GM12878 (cell line): Measurements from ENCODE around the gene AHNAK2. TPM values are rescaled to one million over a fixed set of nuclear protein-coding genes. Genes with fewer than 3 reads are reported as not detected.

Experiments used
- ATAC-seq: fragments of 200-7000 bp; cut with Tn5 transposase; 3 replicates; pipeline ENCODE4 v1.9.1; 2020; ENCODE audit warnings: mild to moderate bottlenecking, moderate library complexity
- BruUV-seq: library from RNA; stranded (reverse); fragments of 400-500 nt; replicated peaks from 2 replicates; lab custom pipeline; 2021; lab: Mats Ljungman, UMichigan
- CTCF ChIA-PET: fragments of 300-600 bp; sonication (Branson Sonifier 250); formaldehyde crosslinking; extraction: SDS; loops from one replicate; lab custom pipeline; 2021; ENCODE audit warnings: inconsistent platforms; lab: Yijun Ruan, JAX
- POLR2A ChIA-PET: fragments of 350-600 bp; formaldehyde crosslinking; extraction: SDS; loops from one replicate; lab custom pipeline; 2021; ENCODE audit warnings: inconsistent platforms; lab: Charles Lee
- RAD21 ChIA-PET: fragments of 300-600 bp; sonication (Branson Sonifier 250); formaldehyde crosslinking; loops from one replicate; lab custom pipeline; 2023; ENCODE audit warnings: antibody characterized with exemption; ENCODE audit not compliant: unreplicated experiment; lab: Charles Lee
- SMC1A ChIA-PET: fragments of 300-600 bp; sonication (Branson Sonifier 250); formaldehyde crosslinking; loops from one replicate; lab custom pipeline; 2023; ENCODE audit not compliant: unreplicated experiment, uncharacterized antibody; lab: Charles Lee
- DNase-seq: peaks from one replicate; pipeline ENCODE4 v3.0.0-alpha.2; 2011; ENCODE audit warnings: low read depth, low spot score
- FAIRE-seq: peaks from 3 replicates; lab custom pipeline; 2011; peaks lifted over from hg19 to GRCh38; lab: Jason Lieb, UNC
- H2AFZ ChIP-seq: 2 replicates; pipeline ENCODE4 v1.6.0; 2011; ENCODE audit warnings: low read depth, low read length, control low read depth; ENCODE audit not compliant: control insufficient read depth
- H3K27ac ChIP-seq: 2 replicates; pipeline ENCODE4 v1.5.1; 2011; ENCODE audit warnings: control low read depth; ENCODE audit not compliant: control insufficient read depth, insufficient read depth
- H3K27me3 ChIP-seq, 2 experiments: replicated peaks in 1 of 2; 2 replicates each; pipeline versions ENCODE4 v1.6.0 to v1.6.1; 2011; ENCODE audit warnings: low read length in 1 of 2; ENCODE audit not compliant: control insufficient read depth in 2 of 2, insufficient read depth in 2 of 2
- H3K36me3 ChIP-seq, 2 experiments: 2 replicates each; pipeline ENCODE4 v1.5.1; 2011; ENCODE audit warnings: low read length in 1 of 2; ENCODE audit not compliant: control insufficient read depth in 2 of 2, insufficient read depth in 2 of 2
- H3K4me1 ChIP-seq: 2 replicates; pipeline ENCODE4 v1.6.1; 2011; ENCODE audit warnings: mild to moderate bottlenecking, low read length, moderate library complexity, mixed read lengths; ENCODE audit not compliant: control insufficient read depth, insufficient read depth
- H3K4me2 ChIP-seq: 2 replicates; pipeline ENCODE4 v1.6.0; 2011; ENCODE audit warnings: control low read depth; ENCODE audit not compliant: control insufficient read depth, insufficient read depth
- H3K4me3 ChIP-seq: fragments of 200-600 bp; sonication (generic); 2 replicates; pipeline ENCODE4 v1.5.1; 2016
- H3K79me2 ChIP-seq: 2 replicates; pipeline ENCODE4 v1.6.0; 2011; ENCODE audit warnings: low read length; ENCODE audit not compliant: control insufficient read depth, insufficient read depth
- H3K9ac ChIP-seq: 2 replicates; pipeline ENCODE4 v1.8.0; 2011; ENCODE audit warnings: low read length, control low read depth, mixed read lengths; ENCODE audit not compliant: control insufficient read depth, insufficient read depth
- H3K9me3 ChIP-seq: replicated peaks from 3 replicates; pipeline ENCODE4 v1.5.1; 2011; ENCODE audit warnings: mild to moderate bottlenecking, low read length; ENCODE audit not compliant: control insufficient read depth, insufficient read depth
- H4K20me1 ChIP-seq: 2 replicates; pipeline ENCODE4 v1.6.0; 2011; ENCODE audit not compliant: control insufficient read depth, insufficient read depth
- ATF3 ChIP-seq: IDR thresholded peaks from 2 replicates; pipeline ENCODE4 v1.6.1; 2011; ENCODE audit warnings: low read depth, mild to moderate bottlenecking, low read length, moderate library complexity, borderline replicate concordance; ENCODE audit errors: extremely low read depth
- BMI1 ChIP-seq: fragments of 450-650 bp; IDR thresholded peaks from 2 replicates; pipeline ENCODE4 v1.6.1; 2016; ENCODE audit warnings: mild to moderate bottlenecking, moderate library complexity, borderline replicate concordance
- DPF2 ChIP-seq: fragments of 450-650 bp; IDR thresholded peaks from 2 replicates; pipeline ENCODE4 v1.6.1; 2017; ENCODE audit warnings: mild to moderate bottlenecking
- FOS ChIP-seq: IDR thresholded peaks from 3 replicates; pipeline ENCODE4 v1.6.1; 2011; ENCODE audit warnings: borderline replicate concordance; ENCODE audit not compliant: insufficient read length; ENCODE audit errors: extremely low read depth
- FOXM1 ChIP-seq: IDR thresholded peaks from 2 replicates; pipeline ENCODE4 v1.6.1; 2012; ENCODE audit warnings: low read depth, mild to moderate bottlenecking, inconsistent platforms, low read length, moderate library complexity
- HCFC1 ChIP-seq: fragments of 150-350 bp; IDR thresholded peaks from 2 replicates; pipeline ENCODE4 v1.6.1; 2014; ENCODE audit warnings: low read length
- HDAC2 ChIP-seq: fragments of 200-600 bp; sonication (generic); IDR thresholded peaks from 2 replicates; pipeline ENCODE4 v1.6.1; 2017
- IKZF1 ChIP-seq: fragments of 450-650 bp; conservative IDR thresholded peaks from 2 replicates; pipeline ENCODE4 v1.6.1; 2017; ENCODE audit warnings: antibody characterized with exemption, mild to moderate bottlenecking
- IKZF2 ChIP-seq, 2 experiments: fragments of 450-650 bp; IDR thresholded peaks; 2 replicates each; pipeline ENCODE4 v1.6.1; 2017; ENCODE audit warnings: mild to moderate bottlenecking in 2 of 2, moderate library complexity in 2 of 2
- PKNOX1 ChIP-seq: fragments of 450-650 bp; IDR thresholded peaks from 2 replicates; pipeline ENCODE4 v1.6.1; 2016; ENCODE audit warnings: mild to moderate bottlenecking
- RB1 ChIP-seq: fragments of 450-650 bp; formaldehyde crosslinking; IDR thresholded peaks from 2 replicates; pipeline ENCODE4 v1.6.1; 2017; ENCODE audit warnings: mild to moderate bottlenecking, borderline replicate concordance
- SMAD1 ChIP-seq: fragments of 450-650 bp; IDR thresholded peaks from 2 replicates; pipeline ENCODE4 v1.6.1; 2018; ENCODE audit warnings: mild to moderate bottlenecking, low read depth; ENCODE audit not compliant: partially characterized antibody
- TCF7 ChIP-seq: IDR thresholded peaks from 2 replicates; pipeline ENCODE4 v1.6.1; 2014; ENCODE audit warnings: antibody characterized with exemption, borderline replicate concordance
- ZNF384 ChIP-seq: IDR thresholded peaks from 2 replicates; pipeline ENCODE4 v1.6.1; 2012; ENCODE audit warnings: low read depth, mild to moderate bottlenecking, low read length, improper control_type of control experiment, borderline replicate concordance
- WGBS: methylation state at CpG from one replicate; pipeline ENCODE4 v1.1.6; 2016; ENCODE audit warnings: low lambda C conversion rate; ENCODE audit not compliant: insufficient replicate concordance, insufficient coverage; ENCODE audit errors: missing lambda C conversion rate; 5-methylcytosine and 5-hydroxymethylcytosine counted together
- in situ Hi-C: fragments of 300-500 bp; cut with MboI; formaldehyde crosslinking; loops from 9 replicates; pipeline ENCODE4 v1.14.3; 2018; ENCODE audit warnings: mixed read lengths
- intact Hi-C: fragments of 100-400 bp; cut with micrococcal nuclease; formaldehyde crosslinking; loops from one replicate; pipeline ENCODE4 v1.14.2; 2022; ENCODE audit not compliant: unreplicated experiment
- polyA plus RNA-seq, 11 experiments: library from polyadenylated mRNA; depleted of rRNA in 4 of 11; unstranded in 6 of 11; stranded (reverse) in 5 of 11; fragments of >200 nt; fragmentation: Nextera tagmentation in 4 of 11; fragmentation: Illumina TruSeq in 1 of 11; extraction: Ambion mirVana in 4 of 11; extraction: Trizol in 1 of 11; gene quantifications; 1 replicate in 1 of 11; 2 replicates in 10 of 11; pipeline versions ENCODE4 v1.2.1 to v1.2.3, GENCODE V29; 2011 to 2016; ENCODE audit warnings: inconsistent platforms in 2 of 11, missing spikeins in 2 of 11, low read depth in 1 of 11
- total RNA-seq, 4 experiments: library from RNA; depleted of rRNA in 3 of 4; stranded (reverse); fragments of >200 nt in 3 of 4; fragmentation: Illumina TruSeq in 1 of 4; extraction: Trizol in 1 of 4; gene quantifications; 2 replicates each; pipeline versions ENCODE4 v1.2.1 to v1.2.3, GENCODE V29; 2013 to 2021
- TF ChIP-seq, protein P1 (sequence below): fragments of 150-350 bp; IDR thresholded peaks from 2 replicates; pipeline ENCODE4 v1.6.1; 2014; ENCODE audit warnings: mild to moderate bottlenecking, low read depth, low read length
- TF ChIP-seq, protein P2 (sequence below): fragments of 450-650 bp; IDR thresholded peaks from 2 replicates; pipeline ENCODE4 v1.6.1; 2016; ENCODE audit warnings: mild to moderate bottlenecking

Gene AHNAK2
- total and polyA plus RNA-seq, 10 of the 15 experiments (the other 5 are each of a cell fraction or from before 2014, with no cell fraction given): 0.03 to 0.10 TPM; not detected in 8

DNA sequence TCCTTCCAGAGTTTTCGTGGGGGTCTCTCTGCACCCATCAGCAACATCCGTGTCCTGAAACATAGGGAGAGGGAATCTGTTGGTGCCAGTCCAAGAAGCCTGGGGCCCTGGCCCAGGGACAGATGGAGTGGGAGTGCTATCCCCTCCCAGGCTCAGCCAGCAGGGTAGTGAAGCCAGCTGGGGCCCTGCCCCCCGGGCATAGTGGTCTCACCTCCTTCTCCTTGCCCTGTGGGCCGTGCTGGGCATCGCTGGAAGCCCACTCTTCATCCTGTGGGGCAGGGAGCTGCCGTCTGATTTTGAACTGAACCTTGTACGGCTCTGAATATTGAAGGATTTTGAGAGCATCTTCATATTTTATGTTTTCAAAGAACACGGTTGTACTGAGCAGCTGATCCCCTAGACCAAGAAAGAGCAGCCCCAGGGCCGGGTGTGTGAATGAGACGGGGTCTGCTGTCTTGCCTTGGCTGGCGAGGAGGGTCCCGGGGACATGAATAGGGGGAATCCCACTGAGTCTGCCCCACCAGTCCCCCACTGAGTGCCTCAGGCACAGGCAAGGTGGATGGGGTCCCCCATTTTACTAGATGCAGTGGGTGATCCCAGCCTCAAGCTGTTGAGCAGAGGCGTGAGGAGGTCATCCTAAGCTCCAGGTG, 23.3 kb downstream of the AHNAK2 start:
- in situ Hi-C loops (no loop called here), intact Hi-C loops (no loop called here)
- WGBS: 4% methylated on average over 13 of the region's 13 CpGs
- no peak for ATAC-seq
- H3K9ac ChIP-seq: no peak overlapping the region
- H3K36me3 ChIP-seq: no peaks in the 10 kb centered on the region
- no peaks in the 10 kb centered on the region for H3K79me2 ChIP-seq
- no peaks in the 10 kb centered on the region for H3K4me1 ChIP-seq
- SMC1A ChIA-PET: no interaction called here
- no peak for DNase-seq
- TF ChIP-seq HCFC1 (no peak), IKZF1 (no peak), FOS (no peak), RB1 (no peak), FOXM1 (no peak), SMAD1 (no peak), IKZF2 (IDR thresholded peaks at IDR 0.05) (no peak), ATF3 (no peak), HDAC2 (no peak), BMI1 (no peak), ZNF384 (no peak), TCF7 (no peak), DPF2 (no peak), PKNOX1 (no peak)
- TF ChIP-seq, protein P1, sequence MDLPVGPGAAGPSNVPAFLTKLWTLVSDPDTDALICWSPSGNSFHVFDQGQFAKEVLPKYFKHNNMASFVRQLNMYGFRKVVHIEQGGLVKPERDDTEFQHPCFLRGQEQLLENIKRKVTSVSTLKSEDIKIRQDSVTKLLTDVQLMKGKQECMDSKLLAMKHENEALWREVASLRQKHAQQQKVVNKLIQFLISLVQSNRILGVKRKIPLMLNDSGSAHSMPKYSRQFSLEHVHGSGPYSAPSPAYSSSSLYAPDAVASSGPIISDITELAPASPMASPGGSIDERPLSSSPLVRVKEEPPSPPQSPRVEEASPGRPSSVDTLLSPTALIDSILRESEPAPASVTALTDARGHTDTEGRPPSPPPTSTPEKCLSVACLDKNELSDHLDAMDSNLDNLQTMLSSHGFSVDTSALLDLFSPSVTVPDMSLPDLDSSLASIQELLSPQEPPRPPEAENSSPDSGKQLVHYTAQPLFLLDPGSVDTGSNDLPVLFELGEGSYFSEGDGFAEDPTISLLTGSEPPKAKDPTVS: no peak
- TF ChIP-seq, protein P2, sequence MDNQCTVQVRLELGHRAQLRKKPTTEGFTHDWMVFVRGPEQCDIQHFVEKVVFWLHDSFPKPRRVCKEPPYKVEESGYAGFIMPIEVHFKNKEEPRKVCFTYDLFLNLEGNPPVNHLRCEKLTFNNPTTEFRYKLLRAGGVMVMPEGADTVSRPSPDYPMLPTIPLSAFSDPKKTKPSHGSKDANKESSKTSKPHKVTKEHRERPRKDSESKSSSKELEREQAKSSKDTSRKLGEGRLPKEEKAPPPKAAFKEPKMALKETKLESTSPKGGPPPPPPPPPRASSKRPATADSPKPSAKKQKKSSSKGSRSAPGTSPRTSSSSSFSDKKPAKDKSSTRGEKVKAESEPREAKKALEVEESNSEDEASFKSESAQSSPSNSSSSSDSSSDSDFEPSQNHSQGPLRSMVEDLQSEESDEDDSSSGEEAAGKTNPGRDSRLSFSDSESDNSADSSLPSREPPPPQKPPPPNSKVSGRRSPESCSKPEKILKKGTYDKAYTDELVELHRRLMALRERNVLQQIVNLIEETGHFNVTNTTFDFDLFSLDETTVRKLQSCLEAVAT: no peak
- TF ChIP-seq, all 136 proteins: peak for 0
- H3K9me3 ChIP-seq: no peaks in the 10 kb centered on the region
- ChIA-PET CTCF (no interaction called here), POLR2A (no interaction called here), RAD21 (no interaction called here)
- no peak overlapping the region for H3K27ac ChIP-seq
- H3K4me2 ChIP-seq: no peak overlapping the region
- peaks cover 0 to 2% of the 10 kb centered on the region in 2 experiments; a peak in 3 of 4 replicates for H3K27me3 ChIP-seq
- H4K20me1 ChIP-seq: no peaks in the 10 kb centered on the region
- BruUV-seq: no TSS peak
- H3K4me3 ChIP-seq: no peak overlapping the region
- no peak for FAIRE-seq
- H2AFZ ChIP-seq: no peak overlapping the region
